Glomerular endothelial cell (primary cell): ENCODE measurements around the gene ABHD17C. TPM values are rescaled to one million over a fixed set of nuclear protein-coding genes. Genes with fewer than 3 reads are reported as not detected.
"Not testable (repeated sequence)": the region's sequence is repeated elsewhere in the genome, so short reads cannot be mapped to it uniquely, and the experiment has no call there.

Source experiments
- DNase-seq: peaks from one replicate; pipeline ENCODE4 v3.0.0-alpha.2; 2011; ENCODE audit warnings: low read depth, low spot score; ENCODE audit errors: extremely low read depth
- total RNA-seq: library from RNA; depleted of rRNA; stranded (reverse); fragments of >200 nt; gene quantifications from 2 replicates; pipeline ENCODE4 v1.2.3, GENCODE V29; 2015

The ABHD17C gene
- total RNA-seq, 1 donor from 2014 or later: 7.3 TPM

DNA sequence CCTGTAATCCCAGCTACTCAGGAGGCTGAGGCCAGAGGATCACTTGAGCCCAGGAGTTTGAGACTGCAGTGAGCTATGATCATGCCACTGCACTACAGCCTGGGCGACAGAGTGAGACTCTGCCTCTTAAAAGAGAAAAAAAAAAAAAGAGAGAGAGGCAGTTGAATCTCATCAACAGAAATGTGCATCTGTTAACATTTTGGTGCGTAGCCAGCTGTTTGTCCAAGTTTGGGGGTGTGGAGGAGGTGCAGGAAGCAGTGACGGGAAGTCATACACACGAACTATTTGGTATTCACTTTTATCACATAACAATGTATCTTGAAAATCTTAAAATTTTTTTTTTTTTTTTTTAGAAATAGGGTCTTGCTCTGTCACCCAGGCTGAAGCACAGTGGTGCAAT is 65.8 kb downstream of the ABHD17C start:
- DNase-seq: no peak

DNA sequence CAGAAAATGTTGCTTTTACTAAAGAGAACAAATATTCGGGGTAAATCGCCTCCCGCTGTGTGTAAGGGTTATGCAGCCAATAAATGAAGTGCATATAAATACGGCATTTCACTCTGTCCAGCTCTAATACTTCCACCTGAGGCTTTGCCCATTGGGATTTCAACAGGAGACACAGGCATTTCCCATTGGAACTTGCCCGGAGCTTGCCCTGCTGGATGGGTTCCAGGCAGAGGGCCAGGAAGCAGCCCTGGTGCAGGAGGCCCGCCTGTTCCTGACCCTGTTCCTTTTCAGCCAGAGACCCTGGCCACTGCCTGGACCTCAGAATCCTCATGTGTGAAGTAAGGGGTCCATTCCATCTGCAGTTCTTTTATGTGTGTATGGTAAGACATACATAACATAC is 66.6 kb downstream of the ABHD17C start:
- DNase-seq: no peak

DNA sequence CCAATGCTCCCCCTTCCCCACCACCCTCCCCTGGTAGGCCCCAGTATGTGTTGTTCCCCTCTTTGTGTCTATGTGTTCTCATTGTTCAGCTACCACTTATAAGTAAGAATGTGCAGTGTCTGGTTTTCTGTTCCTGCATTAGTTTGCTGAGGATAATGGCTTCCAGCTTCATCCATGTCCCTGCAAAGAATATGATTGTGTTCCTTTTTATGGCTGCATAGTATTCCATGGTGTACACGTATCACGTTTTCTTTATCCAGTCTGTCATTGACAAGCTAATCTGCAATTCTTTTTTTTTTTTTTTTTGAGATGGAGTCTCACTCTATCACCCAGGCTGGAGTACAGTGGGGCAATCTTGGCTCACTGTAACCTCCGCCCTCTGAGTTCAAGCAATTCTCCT is 68.1 kb downstream of the ABHD17C start:
- DNase-seq: not testable (repeated sequence)

DNA sequence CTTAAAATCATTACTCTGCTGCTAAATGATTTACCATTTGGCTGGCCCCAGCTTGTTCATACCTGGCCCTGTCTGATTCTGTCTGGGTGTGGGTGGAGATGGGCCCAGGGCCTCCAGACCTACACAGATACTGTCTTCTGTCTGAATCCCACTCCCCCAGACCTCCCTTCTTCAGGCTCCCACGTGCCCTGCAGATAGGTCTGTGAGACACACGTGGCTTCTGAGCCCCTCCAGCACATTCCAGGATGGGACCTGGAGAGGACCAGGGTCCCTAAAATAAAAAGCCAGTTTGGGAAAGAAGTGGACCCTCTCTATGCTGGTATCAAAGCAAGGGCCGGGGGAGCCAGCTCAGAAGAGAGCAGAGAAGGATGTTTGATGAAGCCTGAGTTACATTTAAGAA is 69.4 kb downstream of the ABHD17C start:
- DNase-seq: no peak

DNA sequence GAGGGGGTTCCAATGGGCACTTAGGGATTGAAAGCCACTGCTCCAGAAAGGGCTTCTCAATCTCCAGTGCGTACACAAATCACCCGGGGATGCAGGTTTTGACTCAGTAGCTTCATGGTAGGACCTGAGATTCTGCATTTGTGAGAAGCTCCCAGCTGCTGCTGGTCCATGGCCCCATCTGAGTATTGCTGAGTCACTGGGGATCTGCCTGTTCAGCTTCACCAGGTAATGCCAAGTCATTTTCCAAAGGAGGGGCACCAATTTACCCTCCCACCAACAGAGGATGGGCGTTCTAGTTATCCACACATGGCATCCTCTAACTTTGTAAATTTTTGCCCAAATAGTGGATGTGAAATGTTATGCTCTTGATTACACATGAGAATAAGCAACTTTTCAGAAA is 71.2 kb downstream of the ABHD17C start:
- DNase-seq: no peak

DNA sequence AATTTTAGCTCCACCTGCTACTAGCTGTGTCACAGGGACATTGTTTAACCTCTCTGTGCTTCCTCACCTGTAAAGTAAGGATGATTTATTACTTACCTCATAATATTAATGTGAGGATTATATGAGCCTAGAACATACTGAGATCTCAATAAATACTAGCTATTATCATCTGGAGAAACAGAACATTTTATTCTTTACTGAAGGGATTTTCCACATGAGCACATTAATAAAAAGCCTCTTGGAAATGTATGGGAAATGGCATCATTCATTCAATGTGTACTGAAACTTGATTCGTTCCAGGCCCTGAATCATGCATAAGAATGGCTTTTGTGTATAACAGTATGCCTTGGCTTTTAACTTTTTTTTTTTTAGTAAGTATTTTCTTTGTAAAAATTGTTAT is 73.0 kb downstream of the ABHD17C start:
- DNase-seq: no peak

DNA sequence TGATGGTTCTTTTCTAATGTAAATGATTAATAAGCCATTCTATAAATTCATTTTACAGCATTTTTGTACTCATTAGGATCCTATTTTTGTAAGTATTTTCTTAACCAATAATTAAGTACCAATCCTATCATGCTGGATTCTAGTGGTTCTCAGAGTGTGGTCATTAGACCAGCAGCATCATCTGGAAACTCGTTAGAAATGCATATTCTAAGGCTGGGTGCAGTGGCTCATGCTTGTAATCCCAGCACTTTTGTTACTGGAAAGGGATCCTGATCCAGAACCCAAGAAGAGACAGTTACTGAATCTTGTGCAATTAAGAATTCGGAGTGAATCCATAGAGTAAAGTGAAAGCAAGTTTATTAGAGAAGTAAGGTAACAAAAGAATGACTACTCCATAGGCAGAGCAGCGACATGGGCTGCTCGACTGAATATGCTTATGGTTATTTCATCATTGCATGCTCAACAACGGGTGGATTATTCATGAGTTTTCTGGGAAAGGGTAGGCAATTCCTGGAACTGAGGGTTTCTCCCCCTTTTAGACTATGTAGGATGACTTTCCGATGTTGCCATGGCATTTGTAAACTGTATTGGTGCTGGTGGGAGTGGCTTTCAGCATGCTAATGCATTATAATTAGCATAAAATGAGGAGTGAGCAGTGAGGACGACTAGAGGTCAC is 74.2 kb downstream of the ABHD17C start:
- DNase-seq: no peak

DNA sequence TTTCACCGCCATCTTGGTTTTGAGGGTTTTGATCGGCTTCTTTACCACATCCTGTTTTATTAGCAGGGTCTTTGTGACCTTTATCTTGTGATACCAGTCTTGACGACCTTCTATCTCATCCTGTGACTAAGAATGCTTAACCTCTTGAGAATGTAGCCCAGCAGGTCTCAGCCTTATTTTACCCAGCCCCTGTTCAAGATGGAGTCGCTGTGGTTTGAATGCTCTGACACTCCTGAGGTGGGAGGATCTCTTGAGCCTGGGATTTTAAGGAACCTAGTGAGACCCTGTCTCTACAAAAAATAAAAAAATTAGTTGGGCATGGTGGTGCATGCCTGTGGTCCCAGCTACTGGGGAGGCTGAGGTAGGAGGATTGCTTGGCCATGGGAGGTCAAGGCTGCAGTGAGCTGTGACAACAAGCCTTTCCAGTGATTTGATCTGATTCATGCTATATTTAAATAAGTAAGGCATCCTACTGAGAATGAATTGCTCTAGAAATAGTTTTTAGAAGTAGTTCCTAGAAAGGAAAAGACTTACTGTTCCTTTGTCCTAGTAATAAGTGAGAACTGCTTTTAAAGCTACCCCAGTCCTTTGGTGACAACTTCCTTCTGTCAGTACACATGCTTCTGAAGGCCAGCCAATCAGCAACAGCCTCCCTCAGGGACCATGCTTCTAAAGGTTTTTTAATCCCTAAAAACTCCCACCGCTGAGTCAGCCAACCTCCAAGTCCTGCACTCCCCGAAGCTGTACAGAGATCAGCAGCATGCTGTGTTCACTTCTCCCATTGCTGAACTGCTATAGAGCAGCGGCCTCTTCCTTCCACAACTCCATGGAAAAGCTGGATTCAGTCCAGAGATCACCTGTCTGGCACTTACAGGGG is 75.0 kb downstream of the ABHD17C start:
- no peak for DNase-seq

DNA sequence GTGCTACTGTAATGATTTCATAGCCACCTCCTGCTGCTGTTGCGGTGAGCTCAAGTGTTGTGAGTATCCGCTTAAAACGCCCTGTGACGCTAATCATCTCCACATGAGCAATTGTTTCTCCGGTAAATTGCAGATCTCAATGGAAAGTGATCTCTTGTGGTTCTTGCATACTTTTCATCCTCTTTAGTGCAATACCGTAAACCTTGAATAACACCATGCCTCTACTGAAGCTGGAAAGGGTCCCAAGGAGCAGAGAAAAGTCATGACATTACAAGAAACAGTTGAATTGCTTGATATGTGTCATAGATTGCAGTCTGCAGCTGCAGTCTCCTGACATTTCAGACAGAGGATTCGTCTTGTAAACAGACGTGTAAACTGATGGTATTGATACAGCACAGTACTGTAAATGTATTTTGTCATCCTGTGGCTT is 78.0 kb downstream of the ABHD17C start:
- no peak for DNase-seq

DNA sequence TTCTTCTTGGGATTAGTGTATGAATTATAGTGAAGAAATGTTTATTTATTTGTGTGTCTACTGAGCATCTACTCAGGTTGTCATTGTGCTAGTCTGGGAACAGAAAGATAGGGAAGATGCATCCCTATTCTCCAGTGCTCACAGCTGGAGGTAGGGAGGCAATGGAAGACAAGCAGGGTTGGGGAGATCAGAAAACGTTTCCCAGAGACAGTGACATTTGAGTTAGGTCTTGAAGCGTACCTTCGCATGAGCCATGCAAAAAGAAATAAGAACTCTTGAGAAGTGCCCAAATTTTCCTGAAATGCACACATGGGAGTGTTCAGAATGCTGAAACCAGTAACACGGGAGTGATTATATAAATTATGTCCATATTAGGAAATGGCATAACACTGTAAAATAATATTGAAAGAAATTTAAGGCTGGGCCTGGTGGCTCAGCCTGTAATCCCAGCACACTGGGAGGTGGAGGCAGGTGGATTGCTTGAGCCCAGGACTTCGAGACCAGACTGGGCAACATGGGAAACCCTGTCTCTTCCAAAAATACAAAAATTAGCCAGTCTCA is 78.8 kb downstream of the ABHD17C start:
- DNase-seq: no peak

DNA sequence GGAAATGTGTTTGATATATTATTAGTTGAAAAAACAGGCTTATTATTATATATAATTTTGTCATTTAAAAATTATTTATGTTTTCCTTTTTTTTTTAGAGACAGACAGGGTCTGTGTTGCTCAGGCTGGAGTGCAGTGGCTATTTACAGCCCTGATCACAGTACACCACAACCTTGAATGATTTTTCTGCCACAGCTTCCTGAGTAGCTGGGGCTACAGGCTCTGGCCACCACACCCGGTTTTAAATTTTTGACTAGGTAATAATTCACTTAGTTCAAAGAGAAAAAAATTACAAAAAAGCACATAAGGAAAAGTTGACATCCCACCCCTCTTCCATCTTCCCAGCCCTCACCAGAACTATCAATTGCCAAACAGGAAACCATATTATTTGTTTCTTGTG is 79.4 kb downstream of the ABHD17C start:
- DNase-seq: no peak

DNA sequence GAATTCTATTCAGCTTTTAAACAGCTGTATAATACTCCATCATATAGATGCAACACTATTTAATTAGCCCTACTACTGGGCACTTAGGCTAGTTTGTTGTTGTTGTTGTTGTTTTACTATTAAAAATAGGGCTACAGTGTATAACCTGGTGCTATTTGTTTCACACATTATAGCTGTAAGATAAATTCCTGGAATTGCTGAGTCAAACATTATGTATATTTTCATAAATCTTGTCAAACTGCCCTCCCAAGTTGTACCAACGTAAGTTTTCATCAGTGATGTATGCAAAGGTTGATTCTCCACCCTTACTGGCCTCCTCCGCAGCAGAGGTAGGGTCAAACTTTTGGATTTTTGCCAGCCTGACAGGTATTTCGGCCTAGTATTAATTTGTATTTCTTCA is 80.2 kb downstream of the ABHD17C start:
- DNase-seq: no peak

DNA sequence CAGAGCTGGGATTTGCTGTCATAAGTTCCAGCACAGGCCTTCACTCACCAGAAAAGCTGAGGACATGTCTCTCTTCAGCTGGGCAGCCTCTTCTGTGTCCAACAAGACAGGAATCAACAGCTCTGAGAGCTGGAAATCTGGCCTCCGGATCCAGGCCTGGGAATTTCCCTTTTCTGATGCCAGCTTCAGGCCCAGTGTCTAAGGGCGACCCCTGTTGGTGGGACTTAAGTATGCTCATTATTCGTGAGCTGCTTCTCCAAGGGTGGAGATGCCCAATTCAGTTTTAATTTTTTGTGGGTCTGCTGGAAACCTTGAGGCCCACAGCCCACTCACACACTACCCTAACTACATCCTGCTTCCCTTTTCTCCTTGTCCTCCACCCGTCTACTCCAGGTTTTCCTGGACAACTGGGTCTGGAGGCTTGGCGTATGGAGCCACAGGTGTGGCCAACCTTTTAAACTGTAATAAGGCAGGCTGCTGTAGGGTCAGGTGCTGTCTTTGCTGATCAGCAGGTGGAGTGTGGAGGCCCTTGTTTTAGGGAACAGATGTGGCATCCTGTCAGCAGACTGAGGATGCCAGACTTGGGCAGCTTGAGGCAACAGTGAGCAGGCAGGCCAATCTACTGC is 81.4 kb downstream of the ABHD17C start:
- peak; percentile 66 for DNase-seq

DNA sequence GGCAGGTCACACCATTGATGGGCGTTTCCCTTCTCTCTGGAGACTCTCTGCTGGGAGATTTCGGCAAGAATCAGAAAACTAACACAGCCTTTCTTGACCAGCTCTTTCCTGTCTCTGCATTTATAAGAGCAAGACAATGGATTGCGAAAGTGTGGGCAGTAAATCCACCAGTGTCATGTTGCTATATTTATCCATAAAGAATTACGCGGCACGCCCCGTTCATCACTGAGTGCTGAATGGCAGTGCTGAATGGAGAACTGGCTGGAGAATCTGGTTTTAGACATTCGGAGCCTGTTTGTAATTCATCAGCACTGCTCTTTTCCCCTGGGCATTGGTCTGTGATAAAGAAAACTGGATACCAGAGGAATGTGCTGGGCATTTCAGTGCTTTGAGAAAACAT is 82.0 kb downstream of the ABHD17C start:
- no peak for DNase-seq

DNA sequence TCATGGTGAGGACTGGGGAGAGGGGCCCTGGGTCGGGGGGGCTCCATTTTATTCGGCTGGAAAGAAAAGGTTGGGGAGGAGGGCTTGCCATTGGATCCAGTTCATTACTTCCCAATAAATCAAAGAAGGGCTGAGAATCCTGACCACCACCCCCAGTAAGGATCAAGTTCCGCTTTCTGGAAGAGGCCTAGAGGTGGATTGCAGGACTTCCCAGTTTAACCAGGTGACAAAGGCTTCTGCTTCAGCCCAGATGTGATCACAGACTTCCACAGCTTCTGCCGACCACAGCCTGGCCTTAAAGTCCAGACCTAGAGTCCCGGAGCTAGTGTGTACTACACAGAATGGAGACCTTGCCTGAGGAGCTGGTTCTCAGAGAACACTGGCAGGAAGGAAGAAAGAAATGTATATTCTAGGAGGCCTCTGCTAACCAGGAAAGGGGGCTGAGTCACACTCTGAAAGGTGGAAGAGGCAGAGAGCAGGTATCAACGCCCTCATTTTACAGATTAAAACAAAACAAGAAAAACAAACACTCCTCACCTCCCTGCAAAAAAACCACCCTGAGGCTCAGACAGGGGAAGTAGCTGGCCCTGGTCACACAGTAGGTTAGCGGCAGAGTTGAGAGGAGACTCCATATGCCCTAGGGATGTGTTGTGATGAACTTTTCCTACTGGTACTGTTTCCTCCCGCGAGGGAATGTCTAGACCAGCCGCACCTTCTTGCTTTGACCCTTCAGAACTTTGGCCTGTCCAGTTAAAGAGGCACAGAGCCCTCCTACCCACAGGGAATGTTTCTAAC is 82.9 kb downstream of the ABHD17C start:
- no peak for DNase-seq

DNA sequence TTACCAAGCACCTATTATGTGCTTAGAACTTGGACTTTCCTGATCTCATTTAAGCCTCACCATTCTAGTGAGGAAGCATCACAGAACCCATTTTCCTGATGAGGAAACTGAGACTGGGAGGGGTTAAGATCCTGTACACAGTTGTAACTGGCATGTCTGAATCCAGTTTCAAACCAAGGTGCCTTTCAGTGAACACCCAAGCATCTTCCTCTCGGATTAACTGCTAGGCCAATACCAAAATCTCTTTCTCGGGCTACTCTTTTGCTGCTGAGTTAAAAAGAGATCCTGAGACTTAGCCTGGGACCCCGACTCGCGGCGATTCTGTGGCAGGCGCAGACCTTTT is 83.5 kb downstream of the ABHD17C start:
- DNase-seq: no peak

DNA sequence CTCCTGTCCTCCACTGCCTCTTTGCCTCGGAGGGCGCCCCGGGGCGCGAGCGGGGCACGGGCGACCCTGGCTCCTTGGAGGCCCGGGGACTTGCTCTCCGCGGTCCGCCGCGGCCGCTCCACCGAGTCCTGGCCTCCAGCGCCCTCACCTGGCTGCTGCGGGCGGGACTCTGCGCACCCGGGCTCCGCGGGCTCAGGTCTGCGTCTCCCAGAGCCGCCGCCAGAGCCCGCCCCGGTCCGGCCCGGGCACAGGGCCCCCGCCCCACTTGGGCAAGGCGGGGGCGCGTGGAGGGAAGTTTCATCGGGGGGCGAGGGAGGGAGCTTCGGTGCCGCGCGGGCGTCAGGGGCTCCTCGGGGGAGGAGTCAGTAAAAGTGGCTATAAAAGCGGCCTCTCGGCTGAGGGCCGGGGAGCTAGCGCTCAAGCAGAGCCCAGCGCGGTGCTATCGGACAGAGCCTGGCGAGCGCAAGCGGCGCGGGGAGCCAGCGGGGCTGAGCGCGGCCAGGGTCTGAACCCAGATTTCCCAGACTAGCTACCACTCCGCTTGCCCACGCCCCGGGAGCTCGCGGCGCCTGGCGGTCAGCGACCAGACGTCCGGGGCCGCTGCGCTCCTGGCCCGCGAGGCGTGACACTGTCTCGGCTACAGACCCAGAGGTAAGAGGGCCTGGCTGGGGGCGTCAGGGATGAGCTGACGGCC is 84.0 kb downstream of the ABHD17C start, which contains the start of gene CEMIP:
Gene CEMIP, plus strand, starts transcription at position 407 of the 694 bp plus-strand sequence. CDS start 94,510 bp downstream, outside the sequence.
- no peak for DNase-seq

DNA sequence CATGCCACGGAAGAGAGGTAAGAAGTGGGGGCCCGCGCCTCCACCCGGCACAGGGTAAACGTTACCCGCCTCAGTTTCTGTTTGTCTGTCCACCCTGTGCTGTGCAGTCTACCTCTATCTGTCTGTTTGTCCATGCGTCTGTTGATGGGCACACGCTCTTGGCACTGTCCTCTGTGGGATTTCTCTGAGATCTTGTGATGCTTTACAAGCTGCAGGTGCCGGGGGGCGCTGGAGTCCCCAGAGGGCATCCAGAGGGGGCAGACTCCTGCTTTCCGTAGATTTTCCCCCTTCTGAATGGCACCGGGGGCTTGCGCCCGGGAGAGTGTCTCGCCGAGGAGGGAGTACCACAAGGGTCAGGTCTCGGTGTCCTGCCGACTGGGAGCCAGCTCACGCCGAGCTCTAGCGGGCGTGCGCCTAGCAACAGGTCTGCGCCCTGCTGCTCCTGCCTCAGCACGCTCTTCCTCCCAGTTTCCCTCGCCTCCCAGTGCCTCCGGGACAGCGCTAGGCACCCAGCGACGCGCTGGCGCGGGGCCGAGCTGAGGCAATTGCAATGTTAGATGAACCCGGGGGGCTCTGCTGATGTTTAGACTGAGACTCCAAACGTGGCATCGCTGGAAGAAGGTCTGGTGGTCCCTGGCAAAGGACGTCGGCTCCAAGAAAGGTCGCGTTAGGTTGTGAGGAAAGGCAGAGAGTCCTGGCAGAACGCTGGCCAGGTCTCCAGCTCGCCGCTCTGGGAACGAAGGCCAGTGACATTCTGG is 84.7 kb downstream of the ABHD17C start:
- DNase-seq: no peak
